Head of caudate nucleus (tissue), 42 donors: Measurements from ENCODE around the gene IRX2.

ENCODE experiments used
- DNase-seq, 42 donors: peaks; one replicate each; pipeline versions ENCODE4 v3.0.0 to v3.0.0-alpha.2; 2020 to 2021; ENCODE audit warnings: mixed read lengths in 7 of 42
- intact Hi-C: fragments of 100-400 bp; cut with DNase I; formaldehyde crosslinking; loops from one replicate; pipeline ENCODE4 v1.15.0; 2022

Gene IRX2

DNA sequence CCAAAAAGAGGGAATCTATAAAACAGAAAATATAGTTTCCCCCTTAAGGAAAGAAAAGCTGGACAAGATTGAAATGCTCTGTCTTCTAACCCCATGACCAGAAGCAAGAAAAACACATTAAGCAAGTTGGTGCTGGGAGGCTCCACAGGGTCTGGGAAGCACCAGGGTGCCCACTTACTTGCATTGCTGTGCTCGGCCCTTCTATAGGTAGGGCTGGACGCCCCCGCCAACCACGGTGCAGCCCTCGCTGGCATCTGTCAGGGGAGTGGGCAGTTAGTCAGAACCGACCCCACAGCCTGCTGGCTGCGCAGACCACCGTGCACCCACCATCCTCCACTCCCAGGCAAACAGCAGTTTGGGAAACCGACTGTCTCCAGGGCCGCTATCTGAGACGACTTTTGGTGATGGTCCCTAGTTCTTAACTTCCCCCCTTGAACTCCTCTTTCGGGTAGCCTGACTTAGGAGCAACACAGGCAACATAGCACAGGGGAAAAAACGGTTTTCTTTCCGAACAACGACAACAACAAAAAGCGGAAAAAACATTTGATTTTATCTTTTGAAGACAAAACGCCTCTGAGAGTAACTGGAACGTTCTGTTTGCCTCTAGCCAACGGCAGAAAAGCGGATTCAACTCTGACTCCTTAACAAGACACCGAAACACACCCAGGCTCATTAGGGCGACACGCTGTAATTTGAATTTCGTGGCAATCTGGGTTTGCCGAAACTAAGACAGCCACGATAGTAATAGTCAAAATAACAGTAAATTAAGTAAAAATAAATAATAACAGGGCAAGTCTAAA is 3.9 kb downstream of the IRX2 start:
- intact Hi-C loops, result no loop called here
- DNase-seq, result peak in 5 of 42 donors; percentile 1 to 27 (median 16)

DNA sequence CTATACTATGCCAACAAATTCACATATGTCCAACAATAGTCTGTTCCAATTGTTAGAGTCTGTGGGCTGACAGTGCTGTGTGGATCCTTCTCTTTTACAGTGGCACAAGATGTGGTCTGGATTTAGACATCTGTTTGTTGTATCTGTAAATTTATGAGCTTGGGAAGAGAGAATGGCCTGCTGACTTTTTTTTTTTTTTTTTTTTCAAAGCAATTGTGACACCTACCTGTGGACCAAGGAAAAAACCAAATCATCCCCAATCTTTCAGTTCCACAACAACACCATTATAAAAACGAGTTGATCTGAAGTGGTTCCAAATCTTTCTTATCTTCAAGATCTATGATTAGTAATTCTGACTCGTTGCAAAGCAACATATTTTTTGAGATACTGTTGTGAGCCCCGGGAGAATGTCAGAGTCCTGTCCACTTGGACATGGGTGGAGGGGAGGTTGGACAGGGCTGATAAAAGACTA is 4.9 kb downstream of the IRX2 start:
- intact Hi-C loops, result no loop called here
- DNase-seq, result peak in 1 of 42 donors; percentile 17

DNA sequence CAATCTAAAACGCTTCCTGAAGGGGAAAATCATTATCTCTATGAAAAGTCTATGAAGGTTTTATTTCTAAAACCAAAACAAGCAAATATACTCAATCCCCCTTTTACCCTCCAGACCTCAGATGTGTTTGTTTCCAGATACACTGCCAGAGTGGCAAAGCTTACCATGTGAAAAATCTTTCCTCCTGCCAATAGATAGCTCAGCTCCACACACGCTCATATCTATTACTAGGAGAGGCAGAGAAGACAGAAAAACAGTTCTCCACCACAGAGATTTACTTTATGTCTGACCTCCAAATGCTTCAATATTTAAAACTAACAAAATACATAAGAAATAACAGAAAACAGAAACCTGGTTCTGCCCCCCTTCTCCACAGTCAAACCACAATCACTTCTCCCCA is 7.0 kb downstream of the IRX2 start:
- intact Hi-C loops, result no loop called here

DNA sequence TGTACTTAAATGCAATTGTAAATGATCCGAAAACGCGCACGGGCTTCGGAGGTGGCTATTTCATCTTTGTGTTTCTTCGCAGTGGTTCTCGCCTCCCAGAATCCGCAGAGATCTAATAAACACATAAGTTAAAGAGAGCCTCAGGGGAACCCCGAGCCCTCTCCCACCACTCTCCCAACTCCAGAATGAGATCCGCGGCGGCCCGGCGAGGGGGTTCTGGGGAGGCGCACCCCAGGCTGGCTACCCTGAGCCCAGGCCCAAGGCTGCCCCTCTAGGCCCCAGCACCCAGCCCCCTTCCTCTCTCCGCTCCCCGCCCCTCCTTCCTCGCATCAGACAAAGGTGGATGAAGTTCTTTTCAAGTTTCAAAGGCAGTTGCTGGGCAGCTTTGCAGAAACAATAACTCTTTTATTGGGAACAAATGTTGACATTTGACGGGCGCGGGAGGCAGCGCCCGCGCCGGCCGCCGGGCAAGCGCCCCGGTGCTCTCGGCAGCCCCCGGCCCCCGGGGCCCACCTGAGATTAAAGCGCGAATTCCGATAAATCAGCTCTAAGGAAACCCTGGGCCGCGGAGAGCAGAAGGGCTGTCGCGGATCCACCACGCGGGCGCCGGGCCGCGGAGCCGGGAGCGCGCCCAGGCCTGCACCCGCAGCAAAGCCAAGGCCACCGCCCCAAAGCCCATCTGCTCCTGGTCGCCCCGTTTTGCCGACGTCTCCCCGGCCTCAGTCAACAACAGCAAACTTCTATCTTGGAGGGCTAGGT is 8.4 kb downstream of the IRX2 start:
- peak in 6 of 42 donors; percentile 3 to 35 (median 18) for DNase-seq
- intact Hi-C loops, result no loop called here

More for the DNA sequence above, 7.0 kb downstream of the IRX2 start:
- DNase-seq, result peak in 1 of 42 donors; percentile 4

DNA sequence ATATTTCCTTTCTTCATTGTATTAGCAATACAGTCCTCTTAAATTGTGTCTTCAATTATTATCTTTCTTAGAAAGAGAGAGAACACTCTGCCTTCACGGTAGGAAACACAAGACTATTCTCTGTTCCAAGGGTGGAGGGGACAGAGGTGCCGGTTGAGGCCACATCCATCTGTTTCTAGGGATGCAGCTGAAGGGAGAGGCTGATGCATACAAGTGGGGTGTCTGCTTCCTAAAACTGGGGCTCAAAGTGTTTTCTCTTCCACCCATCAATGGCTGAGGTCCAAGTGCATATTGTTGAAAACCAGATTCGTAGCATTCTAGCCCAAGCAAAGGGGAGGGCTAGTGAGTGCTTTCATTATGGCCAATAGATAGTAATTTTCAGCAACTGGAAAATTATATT is 9.5 kb downstream of the IRX2 start:
- DNase-seq, result peak in 2 of 42 donors; percentile 6 to 7
- intact Hi-C loops, result no loop called here

DNA sequence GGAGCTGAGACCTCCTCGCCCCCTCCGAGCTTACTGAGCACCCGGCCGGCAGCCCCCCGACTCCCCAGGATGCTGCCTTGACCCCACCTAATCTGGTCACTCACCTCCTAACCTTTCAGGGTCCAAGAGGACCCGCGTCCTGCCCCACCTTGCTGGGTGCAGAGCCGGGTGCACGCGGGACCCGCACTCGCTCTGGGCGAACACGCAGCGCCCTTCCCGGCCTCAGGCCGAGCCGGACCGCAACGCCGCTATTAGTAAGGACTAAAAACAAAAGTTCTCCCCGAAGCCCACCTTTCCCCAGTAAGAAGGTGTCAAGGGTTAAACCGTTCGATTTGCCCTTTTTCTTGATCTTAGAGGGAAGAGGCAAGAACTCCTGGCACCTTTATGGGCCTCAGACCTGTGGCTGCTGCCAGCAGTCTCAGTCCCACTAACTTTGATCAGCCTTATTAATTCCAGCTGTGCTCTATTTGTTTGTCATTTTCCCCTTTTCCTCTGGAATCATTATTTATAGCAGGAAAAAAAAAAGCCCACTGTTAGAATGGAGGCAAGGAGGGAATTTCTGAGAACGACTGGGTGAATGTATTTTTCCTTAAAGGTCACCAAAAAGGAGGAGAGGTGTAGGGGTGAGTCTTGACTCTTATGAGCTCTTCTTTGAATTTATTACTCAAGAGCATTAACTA is 10.5 kb downstream of the IRX2 start:
- DNase-seq, result peak in 3 of 42 donors; percentile 2 to 31 (median 16)
- intact Hi-C loops, result no loop called here

DNA sequence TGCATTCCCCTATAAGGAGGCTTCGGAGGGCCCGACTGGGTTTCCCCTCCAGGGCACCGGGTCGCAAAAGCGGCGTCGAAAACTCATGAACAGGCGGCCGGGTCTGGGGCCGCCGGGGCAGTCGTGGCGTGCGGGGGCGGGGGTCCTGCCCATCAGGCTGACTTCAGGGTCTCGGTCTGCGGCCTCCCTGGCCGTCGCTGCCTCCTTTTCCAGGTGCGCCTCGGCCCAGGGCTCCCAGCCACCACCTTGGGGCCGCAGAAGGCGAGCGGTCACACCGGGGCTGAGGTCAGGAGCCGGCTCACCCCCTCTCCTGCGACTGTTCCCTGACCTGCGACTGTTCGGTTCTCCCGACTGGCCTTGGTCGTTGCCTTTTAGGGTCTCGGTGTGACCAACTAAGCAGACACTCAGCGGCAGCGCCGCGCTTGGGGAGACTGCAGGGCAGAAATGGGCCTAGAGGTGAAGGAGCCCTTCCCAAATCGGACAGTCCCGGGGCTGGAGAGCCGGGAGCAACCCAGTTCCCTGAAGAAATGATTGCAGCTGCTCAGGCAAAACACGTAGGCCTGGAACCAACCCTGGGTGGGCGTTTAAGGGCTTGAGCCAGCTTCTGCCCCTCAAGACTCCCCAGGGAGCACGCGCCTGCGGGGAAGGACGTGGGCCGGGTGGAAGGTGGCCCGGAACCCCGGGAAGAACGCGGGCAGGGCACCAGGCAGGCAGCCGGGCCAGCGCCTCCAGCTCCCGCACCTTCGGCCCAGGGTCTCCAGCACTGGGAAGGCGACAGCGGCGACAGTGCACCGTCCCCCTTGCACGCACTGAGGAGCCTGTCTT is 11.2 kb downstream of the IRX2 start:
- peak in 5 of 42 donors; percentile 5 to 37 (median 19) for DNase-seq
- intact Hi-C loops, result no loop called here

DNA sequence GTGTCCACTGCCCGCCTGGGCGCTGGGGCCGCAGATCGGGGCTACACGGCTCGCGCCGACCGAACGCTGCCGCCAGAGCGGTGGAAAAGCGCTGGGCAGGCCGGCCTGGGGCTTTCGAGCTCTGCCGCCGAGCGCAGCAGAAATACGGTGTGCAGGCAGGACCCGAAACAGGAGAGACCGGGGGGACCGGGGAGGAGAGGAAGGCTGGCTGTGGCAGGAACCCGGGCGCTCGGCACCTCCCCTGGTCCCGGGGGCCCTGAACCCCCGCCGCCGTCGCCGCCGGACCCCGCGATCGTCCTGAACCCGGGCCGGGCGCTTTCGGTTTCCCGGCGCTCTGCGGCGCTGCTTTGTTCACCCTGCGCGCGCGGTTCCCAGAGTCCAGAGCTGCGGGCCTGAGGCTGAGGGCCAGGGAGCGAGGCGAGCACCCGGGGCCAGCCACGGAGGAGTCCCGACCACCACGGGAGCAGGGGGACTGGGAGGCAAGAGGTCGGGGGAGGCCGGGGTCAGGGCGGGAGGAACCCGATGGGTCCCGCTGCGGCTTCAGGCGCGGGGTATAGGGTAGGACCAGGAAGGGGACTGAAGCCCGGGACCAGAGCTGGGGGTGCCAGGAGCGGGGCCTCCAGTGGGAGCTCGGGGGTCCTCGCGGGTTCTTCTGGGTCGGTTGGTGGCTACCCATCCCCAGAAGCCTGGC is 12.0 kb downstream of the IRX2 start:
- intact Hi-C loops, result no loop called here
- peak in 5 of 42 donors; percentile 7 to 40 (median 24) for DNase-seq

DNA sequence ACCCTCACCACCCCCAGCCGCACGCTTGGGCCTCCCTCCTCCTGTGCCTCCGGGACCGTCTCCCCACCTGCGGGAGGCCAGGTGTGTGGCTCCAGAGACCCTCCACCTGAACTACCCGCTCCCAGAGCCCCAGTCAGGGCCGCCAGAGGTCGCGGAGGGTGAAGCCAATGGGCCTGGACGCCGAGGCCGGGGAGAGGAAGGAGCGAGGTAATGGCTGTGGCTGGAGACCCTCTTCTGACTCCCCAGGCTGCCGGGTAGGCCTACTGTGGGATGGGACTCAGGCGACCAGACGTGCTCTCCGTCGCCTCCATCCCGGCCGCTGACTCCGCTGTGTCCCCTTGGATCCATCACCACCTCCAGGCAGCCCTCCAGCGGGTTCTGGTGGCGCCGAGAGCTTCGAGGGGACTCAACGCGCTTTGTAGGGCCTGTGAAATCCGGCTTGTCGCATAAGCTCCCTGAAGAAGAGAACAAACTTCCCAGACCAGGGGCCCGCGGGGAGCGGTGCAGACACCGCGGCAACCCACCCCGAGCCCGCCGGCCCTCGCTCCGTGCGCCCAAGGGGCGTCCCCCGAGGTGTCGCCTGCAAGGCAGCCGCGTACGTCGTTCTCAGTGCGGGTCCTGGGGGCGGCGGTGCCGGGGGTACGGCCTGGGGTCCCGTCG is 12.6 kb downstream of the IRX2 start:
- DNase-seq, result peak in 6 of 42 donors; percentile 1 to 35 (median 11)
- intact Hi-C loops, result no loop called here

DNA sequence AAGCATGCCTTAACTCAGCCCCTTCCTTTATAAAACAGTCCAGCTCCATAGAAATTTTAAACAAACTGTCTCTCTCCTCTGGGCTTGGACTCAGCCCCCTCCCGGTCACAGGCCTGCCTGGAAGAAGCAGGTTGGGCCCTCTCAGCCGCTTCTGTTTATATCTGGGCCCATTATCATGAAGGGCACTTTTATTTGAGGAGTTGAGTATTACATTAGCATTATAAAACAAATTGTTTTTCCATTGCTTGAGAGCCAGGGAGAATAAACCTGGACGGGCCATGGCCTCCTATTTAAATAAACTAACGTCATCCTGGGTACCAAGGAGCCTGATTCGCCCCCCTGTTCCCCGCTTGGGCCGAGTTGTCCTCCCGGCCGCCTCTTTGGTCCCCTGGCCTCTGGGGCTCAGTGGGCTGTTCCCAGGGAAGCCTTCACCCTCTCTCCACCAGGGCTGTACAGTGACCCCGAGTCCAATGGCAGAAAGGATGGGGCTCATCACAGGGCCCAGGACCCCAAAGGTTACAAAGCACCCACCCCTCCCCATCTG is 13.2 kb downstream of the IRX2 start:
- DNase-seq, result peak in 2 of 42 donors; percentile 16 to 20
- intact Hi-C loops, result no loop called here

DNA sequence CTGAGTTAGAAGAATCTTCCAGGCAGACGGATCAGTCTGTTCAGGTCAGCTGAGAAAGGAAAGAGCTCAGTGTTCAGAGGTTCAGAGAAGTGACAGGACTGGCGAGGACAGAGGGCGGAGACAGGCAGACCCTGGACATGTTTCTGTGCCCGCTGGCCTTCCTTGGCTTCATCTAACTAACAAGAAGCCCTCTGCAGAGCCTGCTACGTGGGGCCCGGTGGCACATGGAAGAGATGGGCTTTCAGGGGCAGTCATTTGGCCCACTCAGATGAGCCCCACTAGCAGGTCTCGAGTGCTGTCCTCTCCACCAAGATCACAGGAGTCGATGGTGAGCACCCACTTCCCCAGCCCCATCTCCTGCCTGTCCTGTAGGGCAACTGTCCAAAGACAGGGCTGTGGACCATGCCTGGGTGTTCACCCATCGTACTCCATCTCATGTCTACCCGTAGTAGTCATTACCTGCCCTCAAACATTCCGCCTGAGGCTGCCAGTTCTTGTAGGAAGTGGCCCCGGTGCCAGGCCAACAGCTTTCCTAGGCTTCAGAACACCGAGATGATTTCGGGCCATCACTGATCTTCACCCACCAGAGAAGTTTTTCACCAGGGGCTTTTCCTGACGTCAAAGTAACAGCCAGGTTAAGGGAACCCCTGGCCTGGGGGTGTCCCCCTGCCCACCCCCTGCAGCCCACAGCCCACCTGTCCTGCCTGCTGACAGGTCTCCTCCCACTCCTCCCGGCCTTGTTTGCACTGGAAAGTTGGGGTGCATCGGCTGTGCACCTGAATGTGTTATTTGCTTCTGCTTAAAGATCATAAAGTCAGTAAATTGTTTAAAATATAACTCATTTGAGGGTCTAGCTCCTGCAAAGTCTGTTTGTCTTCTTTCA is 14.0 kb downstream of the IRX2 start:
- intact Hi-C loops, result no loop called here
- DNase-seq, result peak in 5 of 42 donors; percentile 1 to 30 (median 17)

DNA sequence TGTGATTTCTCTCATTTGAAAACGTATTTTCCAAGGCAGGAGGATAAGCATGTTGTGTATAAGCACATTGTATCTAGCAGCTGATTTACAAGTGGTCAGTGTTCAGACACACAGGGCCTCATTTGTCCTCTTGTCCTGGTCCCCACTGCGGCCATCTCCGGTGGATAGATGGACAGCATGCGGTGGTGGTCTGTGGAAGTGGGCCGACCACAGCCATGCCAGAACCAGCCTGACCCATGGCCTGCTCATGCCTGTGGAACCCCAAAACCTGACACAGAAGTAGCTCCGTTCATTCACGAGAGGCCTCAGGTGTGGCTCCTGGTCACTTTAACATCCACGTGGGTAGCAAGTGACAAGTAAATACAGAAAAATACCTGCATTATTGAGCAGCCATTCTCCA is 14.6 kb downstream of the IRX2 start:
- intact Hi-C loops, result no loop called here
- peak in 3 of 42 donors; percentile 14 to 33 (median 16) for DNase-seq

DNA sequence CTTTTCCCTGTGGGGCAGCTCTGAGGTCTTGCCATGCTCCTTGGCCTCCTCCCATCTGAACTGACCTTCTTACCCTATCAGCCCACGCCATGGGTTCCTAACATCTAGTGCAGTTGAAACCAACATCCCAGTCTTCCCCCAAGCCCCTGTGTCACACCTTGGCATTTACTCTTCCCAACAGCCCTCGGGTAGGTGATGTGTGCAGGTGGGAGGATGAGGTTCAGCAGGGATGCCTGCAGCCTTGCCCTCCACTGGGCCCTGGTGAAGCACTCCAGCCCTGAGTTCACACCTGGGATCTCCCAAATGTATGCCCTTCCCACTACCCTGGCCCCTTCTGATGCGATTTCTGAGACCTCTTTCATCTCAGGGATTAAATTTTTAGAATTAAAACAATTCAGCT is 15.5 kb downstream of the IRX2 start:
- intact Hi-C loops, result no loop called here
- DNase-seq, result peak in 5 of 42 donors; percentile 1 to 25 (median 11)

DNA sequence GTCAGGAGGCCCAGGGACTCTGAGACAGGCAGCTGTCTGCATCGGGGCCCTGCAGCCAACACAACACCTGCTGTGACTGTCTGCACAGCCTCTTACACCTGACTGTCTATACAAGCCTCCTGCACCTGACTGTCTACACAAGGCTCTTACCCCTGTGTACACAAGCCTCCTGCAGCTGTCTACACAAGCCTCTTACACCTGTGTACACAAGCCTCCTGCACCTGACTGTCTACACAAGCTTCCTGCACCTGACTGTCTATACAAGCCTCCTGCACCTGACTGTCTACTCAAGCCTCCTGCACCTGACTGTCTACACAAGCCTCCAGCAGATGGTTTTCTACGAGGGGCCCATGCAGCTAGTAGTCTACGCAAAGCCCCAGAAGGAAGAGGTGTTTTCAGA is 18.6 kb downstream of the IRX2 start:
- intact Hi-C loops, result no loop called here
- DNase-seq, result peak in 2 of 42 donors; percentile 16 to 20

DNA sequence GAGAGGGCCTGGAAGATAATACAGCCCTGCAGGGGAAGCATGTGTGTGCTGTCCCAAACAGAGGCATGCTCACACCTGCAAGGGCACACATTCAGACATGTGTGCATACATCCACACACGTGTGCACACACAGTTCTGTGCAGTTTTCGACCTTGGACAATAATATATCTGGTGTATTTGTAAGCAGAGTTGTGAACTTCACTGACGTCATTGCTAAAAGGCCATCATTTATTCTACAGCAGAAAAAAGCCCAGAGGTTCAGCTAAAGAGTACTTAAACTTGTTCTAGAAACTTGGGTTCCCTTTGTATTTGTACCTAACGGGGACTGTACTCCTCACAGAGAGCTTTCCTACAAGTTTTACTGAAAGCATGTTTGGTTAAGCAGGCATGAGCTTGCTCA is 19.5 kb downstream of the IRX2 start:
- no peak for DNase-seq
- intact Hi-C loops, result no loop called here

DNA sequence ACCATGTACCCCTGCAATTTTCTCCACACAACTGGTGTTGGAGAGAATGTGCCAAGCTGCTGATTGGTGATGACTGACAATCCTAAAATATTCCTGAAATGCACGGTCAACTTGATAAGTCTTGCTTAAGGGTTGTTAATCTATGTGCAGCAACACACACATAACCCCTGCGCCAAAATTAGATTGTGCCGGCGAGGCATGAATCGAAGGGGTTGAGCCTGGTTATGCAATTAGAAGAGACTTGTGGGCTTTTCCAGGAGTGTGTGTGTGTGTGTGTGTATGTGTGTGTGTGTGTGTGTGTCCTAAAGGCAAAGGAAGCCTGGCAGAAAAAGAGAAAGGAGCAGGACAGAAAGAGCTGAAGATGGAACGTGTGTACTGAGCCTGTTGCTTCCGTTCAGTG is 22.3 kb downstream of the IRX2 start:
- intact Hi-C loops, result no loop called here
- peak in 1 of 42 donors; percentile 12 for DNase-seq
